ENCODE data around the gene STARD9.

STARD9 gene

GRCh38 chr15:42627485-42627884 is 52.1 kb downstream of the STARD9 start:
- no peak overlapping the region for H3K4me3 ChIP-seq (ENCODE audit: low read length in 2 of 2)
- no peaks in the 10 kb centered on the region for H3K4me1 ChIP-seq (ENCODE audit: control insufficient read depth, insufficient read depth, low read length)
- no peaks in the 10 kb centered on the region for H3K9me3 ChIP-seq (ENCODE audit: control insufficient read depth in 2 of 2, low read length in 2 of 2)
- H3K36me3 ChIP-seq (ENCODE audit: control insufficient read depth in 2 of 2, insufficient read depth in 2 of 2, low read length in 2 of 2) = peaks cover 0 to 5% of the 10 kb centered on the region in 2 donors
- no peak overlapping the region for H3K9ac ChIP-seq (ENCODE audit: low read length in 2 of 2)
- no peak overlapping the region for H3K27ac ChIP-seq (ENCODE audit: low read length)
- no peaks in the 10 kb centered on the region for H3K27me3 ChIP-seq (ENCODE audit: control insufficient read depth in 1 of 2, insufficient read depth in 2 of 2, low read length in 2 of 2)

GRCh38 chr15:42628761-42629160 is 53.4 kb downstream of the STARD9 start:
- Histone ChIP-seq H3K27ac (ENCODE audit: low read length) (no peak overlapping the region), H3K36me3 (ENCODE audit: control insufficient read depth in 2 of 2, insufficient read depth in 2 of 2, low read length in 2 of 2) (peaks cover 0 to 5% of the 10 kb centered on the region in 2 donors)

GRCh38 chr15:42632105-42632675 is 56.8 kb downstream of the STARD9 start:
- H3K9me3 ChIP-seq (ENCODE audit: control insufficient read depth in 2 of 2, low read length in 2 of 2) = no peaks in the 10 kb centered on the region
- H3K36me3 ChIP-seq (ENCODE audit: control insufficient read depth in 2 of 2, insufficient read depth in 2 of 2, low read length in 2 of 2) = peaks cover 9 to 12% of the 10 kb centered on the region in 2 donors
- H3K9ac ChIP-seq (ENCODE audit: low read length in 2 of 2) = no peak overlapping the region
- H3K27me3 ChIP-seq (ENCODE audit: control insufficient read depth in 1 of 2, insufficient read depth in 2 of 2, low read length in 2 of 2) = no peaks in the 10 kb centered on the region
- H3K4me1 ChIP-seq (ENCODE audit: control insufficient read depth, insufficient read depth, low read length) = no peaks in the 10 kb centered on the region
- no peak overlapping the region for H3K27ac ChIP-seq (ENCODE audit: low read length)
- H3K4me3 ChIP-seq (ENCODE audit: low read length in 2 of 2) = no peak overlapping the region

More at GRCh38 chr15:42628761-42629160, 53.4 kb downstream of the STARD9 start:
- Histone ChIP-seq H3K27me3 (ENCODE audit: control insufficient read depth in 1 of 2, insufficient read depth in 2 of 2, low read length in 2 of 2) (no peaks in the 10 kb centered on the region), H3K4me1 (ENCODE audit: control insufficient read depth, insufficient read depth, low read length) (no peaks in the 10 kb centered on the region), H3K9ac (ENCODE audit: low read length in 2 of 2) (no peak overlapping the region), H3K9me3 (ENCODE audit: control insufficient read depth in 2 of 2, low read length in 2 of 2) (no peaks in the 10 kb centered on the region), H3K4me3 (ENCODE audit: low read length in 2 of 2) (no peak overlapping the region)

GRCh38 chr15:42640109-42640508 is 64.7 kb downstream of the STARD9 start:
- no peaks in the 10 kb centered on the region for H3K27me3 ChIP-seq (ENCODE audit: control insufficient read depth in 1 of 2, insufficient read depth in 2 of 2, low read length in 2 of 2)
- H3K9me3 ChIP-seq (ENCODE audit: control insufficient read depth in 2 of 2, low read length in 2 of 2) = no peaks in the 10 kb centered on the region
- no peak overlapping the region for H3K4me3 ChIP-seq (ENCODE audit: low read length in 2 of 2)
- no peak overlapping the region for H3K9ac ChIP-seq (ENCODE audit: low read length in 2 of 2)
- H3K36me3 ChIP-seq (ENCODE audit: control insufficient read depth in 2 of 2, insufficient read depth in 2 of 2, low read length in 2 of 2) = peaks cover 43 to 47% of the 10 kb centered on the region in 2 donors
- H3K4me1 ChIP-seq (ENCODE audit: control insufficient read depth, insufficient read depth, low read length) = no peaks in the 10 kb centered on the region
- H3K27ac ChIP-seq (ENCODE audit: low read length) = no peak overlapping the region

- H3K36me3 ChIP-seq (ENCODE audit: control insufficient read depth in 2 of 2, insufficient read depth in 2 of 2, low read length in 2 of 2) = peaks cover 3 to 25% of the 10 kb centered on the region in 2 donors
- H3K27me3 ChIP-seq (ENCODE audit: control insufficient read depth in 1 of 2, insufficient read depth in 2 of 2, low read length in 2 of 2) = no peaks in the 10 kb centered on the region
- H3K9me3 ChIP-seq (ENCODE audit: control insufficient read depth in 2 of 2, low read length in 2 of 2) = no peaks in the 10 kb centered on the region
- H3K4me1 ChIP-seq (ENCODE audit: control insufficient read depth, insufficient read depth, low read length) = no peaks in the 10 kb centered on the region
- H3K9ac ChIP-seq (ENCODE audit: low read length in 2 of 2) = peak overlapping the region in 1 of 2 donors; percentile 51
- H3K27ac ChIP-seq (ENCODE audit: low read length) = no peak overlapping the region
- no peak overlapping the region for H3K4me3 ChIP-seq (ENCODE audit: low read length in 2 of 2)
Measured at GRCh38 chr15:42650208-42651066, 75.0 kb downstream of the STARD9 start.

- H3K4me3 ChIP-seq (ENCODE audit: low read length in 2 of 2) = no peak overlapping the region
- H3K4me1 ChIP-seq (ENCODE audit: control insufficient read depth, insufficient read depth, low read length) = no peaks in the 10 kb centered on the region
- no peak overlapping the region for H3K27ac ChIP-seq (ENCODE audit: low read length)
- H3K9me3 ChIP-seq (ENCODE audit: control insufficient read depth in 2 of 2, low read length in 2 of 2) = no peaks in the 10 kb centered on the region
- H3K27me3 ChIP-seq (ENCODE audit: control insufficient read depth in 1 of 2, insufficient read depth in 2 of 2, low read length in 2 of 2) = no peaks in the 10 kb centered on the region
- H3K9ac ChIP-seq (ENCODE audit: low read length in 2 of 2) = no peak overlapping the region
- H3K36me3 ChIP-seq (ENCODE audit: control insufficient read depth in 2 of 2, insufficient read depth in 2 of 2, low read length in 2 of 2) = peaks cover 55% of the 10 kb centered on the region in 2 donors
Measured at GRCh38 chr15:42665827-42666226, 90.4 kb downstream of the STARD9 start.

- Histone ChIP-seq H3K36me3 (ENCODE audit: control insufficient read depth in 2 of 2, insufficient read depth in 2 of 2, low read length in 2 of 2) (peaks cover 60 to 61% of the 10 kb centered on the region in 2 donors), H3K4me3 (ENCODE audit: low read length in 2 of 2) (no peak overlapping the region), H3K27me3 (ENCODE audit: control insufficient read depth in 1 of 2, insufficient read depth in 2 of 2, low read length in 2 of 2) (no peaks in the 10 kb centered on the region), H3K9ac (ENCODE audit: low read length in 2 of 2) (no peak overlapping the region), H3K9me3 (ENCODE audit: control insufficient read depth in 2 of 2, low read length in 2 of 2) (no peaks in the 10 kb centered on the region), H3K4me1 (ENCODE audit: control insufficient read depth, insufficient read depth, low read length) (no peaks in the 10 kb centered on the region), H3K27ac (ENCODE audit: low read length) (no peak overlapping the region)
Measured at GRCh38 chr15:42667855-42668254, 92.4 kb downstream of the STARD9 start.

GRCh38 chr15:42670451-42670850 is 95.0 kb downstream of the STARD9 start:
- no peaks in the 10 kb centered on the region for H3K9me3 ChIP-seq (ENCODE audit: control insufficient read depth in 2 of 2, low read length in 2 of 2)
- H3K4me1 ChIP-seq (ENCODE audit: control insufficient read depth, insufficient read depth, low read length) = no peaks in the 10 kb centered on the region
- H3K36me3 ChIP-seq (ENCODE audit: control insufficient read depth in 2 of 2, insufficient read depth in 2 of 2, low read length in 2 of 2) = peaks cover 62 to 63% of the 10 kb centered on the region in 2 donors
- H3K4me3 ChIP-seq (ENCODE audit: low read length in 2 of 2) = no peak overlapping the region
- H3K27ac ChIP-seq (ENCODE audit: low read length) = no peak overlapping the region
- H3K27me3 ChIP-seq (ENCODE audit: control insufficient read depth in 1 of 2, insufficient read depth in 2 of 2, low read length in 2 of 2) = no peaks in the 10 kb centered on the region
- no peak overlapping the region for H3K9ac ChIP-seq (ENCODE audit: low read length in 2 of 2)

- H3K4me1 ChIP-seq (ENCODE audit: control insufficient read depth, insufficient read depth, low read length) = no peaks in the 10 kb centered on the region
- H3K4me3 ChIP-seq (ENCODE audit: low read length in 2 of 2) = no peak overlapping the region
- H3K27me3 ChIP-seq (ENCODE audit: control insufficient read depth in 1 of 2, insufficient read depth in 2 of 2, low read length in 2 of 2) = no peaks in the 10 kb centered on the region
- no peaks in the 10 kb centered on the region for H3K9me3 ChIP-seq (ENCODE audit: control insufficient read depth in 2 of 2, low read length in 2 of 2)
- H3K9ac ChIP-seq (ENCODE audit: low read length in 2 of 2) = no peak overlapping the region
- H3K36me3 ChIP-seq (ENCODE audit: control insufficient read depth in 2 of 2, insufficient read depth in 2 of 2, low read length in 2 of 2) = peaks cover 68 to 69% of the 10 kb centered on the region in 2 donors
- H3K27ac ChIP-seq (ENCODE audit: low read length) = no peak overlapping the region
Measured at GRCh38 chr15:42672444-42672843, 97.0 kb downstream of the STARD9 start.

- Histone ChIP-seq H3K36me3 (ENCODE audit: control insufficient read depth in 2 of 2, insufficient read depth in 2 of 2, low read length in 2 of 2) (peaks cover 73 to 79% of the 10 kb centered on the region in 2 donors), H3K4me1 (ENCODE audit: control insufficient read depth, insufficient read depth, low read length) (peaks cover 3% of the 10 kb centered on the region), H3K9ac (ENCODE audit: low read length in 2 of 2) (no peak overlapping the region), H3K9me3 (ENCODE audit: control insufficient read depth in 2 of 2, low read length in 2 of 2) (no peaks in the 10 kb centered on the region), H3K27me3 (ENCODE audit: control insufficient read depth in 1 of 2, insufficient read depth in 2 of 2, low read length in 2 of 2) (no peaks in the 10 kb centered on the region), H3K27ac (ENCODE audit: low read length) (no peak overlapping the region), H3K4me3 (ENCODE audit: low read length in 2 of 2) (no peak overlapping the region)
Measured at GRCh38 chr15:42674472-42674871, 99.1 kb downstream of the STARD9 start.

GRCh38 chr15:42675021-42675420 is 99.6 kb downstream of the STARD9 start:
- no peak overlapping the region for H3K27ac ChIP-seq (ENCODE audit: low read length)
- H3K4me1 ChIP-seq (ENCODE audit: control insufficient read depth, insufficient read depth, low read length) = peaks cover 3% of the 10 kb centered on the region
- H3K9me3 ChIP-seq (ENCODE audit: control insufficient read depth in 2 of 2, low read length in 2 of 2) = no peaks in the 10 kb centered on the region
- no peaks in the 10 kb centered on the region for H3K27me3 ChIP-seq (ENCODE audit: control insufficient read depth in 1 of 2, insufficient read depth in 2 of 2, low read length in 2 of 2)
- no peak overlapping the region for H3K4me3 ChIP-seq (ENCODE audit: low read length in 2 of 2)
- H3K36me3 ChIP-seq (ENCODE audit: control insufficient read depth in 2 of 2, insufficient read depth in 2 of 2, low read length in 2 of 2) = peaks cover 73 to 83% of the 10 kb centered on the region in 2 donors
- no peak overlapping the region for H3K9ac ChIP-seq (ENCODE audit: low read length in 2 of 2)
